Measurements from ENCODE around the gene OR10K2. TPM values are rescaled to one million over a fixed set of nuclear protein-coding genes. Genes with fewer than 3 reads are reported as not detected.

Gene OR10K2
- total and polyA plus RNA-seq, 9 of the 15 experiments (the other 6 are each of a cell fraction or from before 2014, with no cell fraction given), result not detected

- no peak overlapping the region for H3K27ac ChIP-seq (ENCODE audit: extremely low read depth, low read depth, low read length)
- no peak for ATAC-seq
- H3K79me2 ChIP-seq (ENCODE audit: control insufficient read depth, insufficient read depth, low read length), result no peaks in the 10 kb centered on the region
- POLR2A ChIA-PET, result no interaction called here
- no peaks in the 10 kb centered on the region for H3K27me3 ChIP-seq (ENCODE audit: control insufficient read depth in 2 of 2, insufficient read depth in 2 of 2, low read length in 2 of 2)
- FAIRE-seq, result no peak
- H3K9me3 ChIP-seq (replicated peaks; ENCODE audit: control insufficient read depth, insufficient read depth, low read depth, low read length), result no peaks in the 10 kb centered on the region
- in situ Hi-C loops (cut with MboI) (no loop called here), intact Hi-C loops (cut with micrococcal nuclease) (no loop called here)
- H3K4me1 ChIP-seq (replicated peaks in 1 of 2; ENCODE audit: control insufficient read depth in 2 of 2, insufficient read depth in 2 of 2, low read length in 2 of 2), result no peaks in the 10 kb centered on the region
- BruUV-seq (replicated peaks), result no TSS peak
- no peaks in the 10 kb centered on the region for H3K36me3 ChIP-seq (ENCODE audit: control insufficient read depth, insufficient read depth, low read length)
- H4K20me1 ChIP-seq (replicated peaks; ENCODE audit: control insufficient read depth, insufficient read depth, low read length), result no peaks in the 10 kb centered on the region
- H3K9me1 ChIP-seq (ENCODE audit: control insufficient read depth, insufficient read depth, low read length), result no peaks in the 10 kb centered on the region
- CTCF ChIA-PET (ENCODE audit: low intra/inter-chr PET ratio), result no interaction called here
- no peak for DNase-seq (ENCODE audit: extremely low read depth in 1 of 4, low spot score in 3 of 4)
- H3K9ac ChIP-seq (ENCODE audit: insufficient read depth in 1 of 2, low read depth in 2 of 2, low read length in 2 of 2), result no peak overlapping the region
- no peak overlapping the region for H3K4me3 ChIP-seq
- no peak overlapping the region for H2AFZ ChIP-seq (ENCODE audit: low read depth, low read length)
- no peak overlapping the region for H3K4me2 ChIP-seq (ENCODE audit: insufficient read depth, low read length)
- TF ChIP-seq MED1 (CRISPR knock-in tag; IDR thresholded peaks at IDR 0.05; ENCODE audit: borderline replicate concordance), result no peak
- TF ChIP-seq TAF9B (IDR thresholded peaks at IDR 0.05; ENCODE audit: partially characterized antibody), result no peak
- TF ChIP-seq SMAD1 (IDR thresholded peaks at IDR 0.05; ENCODE audit: low read depth, low read length, partially characterized antibody), result no peak
- no peak for TF ChIP-seq ZNF77 (CRISPR knock-in tag; IDR thresholded peaks at IDR 0.05)
- no peak for TF ChIP-seq SNRNP70 (optimal IDR thresholded peaks at IDR 0.05; ENCODE audit: low read depth, low read length)
- no peak for TF ChIP-seq ZBTB5 (IDR thresholded peaks at IDR 0.05)
- no peak for TF ChIP-seq CXXC5 (CRISPR knock-in tag; IDR thresholded peaks at IDR 0.05)
- no peak for TF ChIP-seq ZFP1 (CRISPR knock-in tag; IDR thresholded peaks at IDR 0.05)
- no peak for TF ChIP-seq MBD2 (IDR thresholded peaks at IDR 0.05; ENCODE audit: borderline replicate concordance, low read depth)
- no peak for TF ChIP-seq BCLAF1 (IDR thresholded peaks at IDR 0.05; ENCODE audit: borderline replicate concordance in 1 of 2, control insufficient read depth in 1 of 2, low read depth in 2 of 2, low read length in 1 of 2)
- TF ChIP-seq SMARCA5 (IDR thresholded peaks at IDR 0.05), result no peak
- TF ChIP-seq FOXJ2 (tag; IDR thresholded peaks at IDR 0.05), result no peak
- TF ChIP-seq PCBP2 (IDR thresholded peaks at IDR 0.05; ENCODE audit: low read depth, low read length, poor library complexity, severe bottlenecking), result no peak
- TF ChIP-seq DLX4 (CRISPR knock-in tag; IDR thresholded peaks at IDR 0.05), result no peak
- no peak for TF ChIP-seq BRF1 (IDR thresholded peaks at IDR 0.05; ENCODE audit: borderline replicate concordance, extremely low read depth, insufficient read length)
- no peak for TF ChIP-seq HLTF (IDR thresholded peaks at IDR 0.05)
Observed at GRCh38 chr1:158391099-158391498, 34.9 kb downstream of the OR10K2 start.
